Measurements from ENCODE around the gene GMDS. TPM values are rescaled to one million over a fixed set of nuclear protein-coding genes. Genes with fewer than 3 reads are reported as not detected.

Gene GMDS
- total RNA-seq, 4 donors from 2014 or later = 9.5 to 32.8 (median 22.4) TPM

DNA sequence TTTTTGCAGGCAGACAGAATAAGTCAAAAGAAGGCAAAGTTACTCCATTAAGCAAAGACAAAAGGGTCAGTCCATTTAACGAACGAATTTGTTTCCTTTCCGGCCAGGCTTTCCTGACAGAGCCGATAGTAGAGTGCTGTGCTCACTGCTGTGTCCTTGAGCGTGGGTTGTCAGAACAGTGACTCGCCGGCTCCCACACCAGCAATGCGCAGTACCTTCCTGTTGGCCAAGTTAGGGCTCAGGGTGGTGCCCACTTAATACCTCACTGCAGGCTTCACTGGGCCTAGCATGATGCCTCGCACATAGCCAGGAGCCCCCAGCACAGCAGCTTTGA, 341.0 kb downstream of the GMDS start:
- intact Hi-C loops (cut with DNase I) = no loop called here
- TF ChIP-seq, protein P1, sequence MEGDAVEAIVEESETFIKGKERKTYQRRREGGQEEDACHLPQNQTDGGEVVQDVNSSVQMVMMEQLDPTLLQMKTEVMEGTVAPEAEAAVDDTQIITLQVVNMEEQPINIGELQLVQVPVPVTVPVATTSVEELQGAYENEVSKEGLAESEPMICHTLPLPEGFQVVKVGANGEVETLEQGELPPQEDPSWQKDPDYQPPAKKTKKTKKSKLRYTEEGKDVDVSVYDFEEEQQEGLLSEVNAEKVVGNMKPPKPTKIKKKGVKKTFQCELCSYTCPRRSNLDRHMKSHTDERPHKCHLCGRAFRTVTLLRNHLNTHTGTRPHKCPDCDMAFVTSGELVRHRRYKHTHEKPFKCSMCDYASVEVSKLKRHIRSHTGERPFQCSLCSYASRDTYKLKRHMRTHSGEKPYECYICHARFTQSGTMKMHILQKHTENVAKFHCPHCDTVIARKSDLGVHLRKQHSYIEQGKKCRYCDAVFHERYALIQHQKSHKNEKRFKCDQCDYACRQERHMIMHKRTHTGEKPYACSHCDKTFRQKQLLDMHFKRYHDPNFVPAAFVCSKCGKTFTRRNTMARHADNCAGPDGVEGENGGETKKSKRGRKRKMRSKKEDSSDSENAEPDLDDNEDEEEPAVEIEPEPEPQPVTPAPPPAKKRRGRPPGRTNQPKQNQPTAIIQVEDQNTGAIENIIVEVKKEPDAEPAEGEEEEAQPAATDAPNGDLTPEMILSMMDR (IDR thresholded peaks at IDR 0.05) = no peak
- TF ChIP-seq POLR2A (IDR thresholded peaks at IDR 0.05) = no peak
- WGBS, 2 donors = 58 to 77% methylated on average over 7 to 9 of the region's 9 CpGs

DNA sequence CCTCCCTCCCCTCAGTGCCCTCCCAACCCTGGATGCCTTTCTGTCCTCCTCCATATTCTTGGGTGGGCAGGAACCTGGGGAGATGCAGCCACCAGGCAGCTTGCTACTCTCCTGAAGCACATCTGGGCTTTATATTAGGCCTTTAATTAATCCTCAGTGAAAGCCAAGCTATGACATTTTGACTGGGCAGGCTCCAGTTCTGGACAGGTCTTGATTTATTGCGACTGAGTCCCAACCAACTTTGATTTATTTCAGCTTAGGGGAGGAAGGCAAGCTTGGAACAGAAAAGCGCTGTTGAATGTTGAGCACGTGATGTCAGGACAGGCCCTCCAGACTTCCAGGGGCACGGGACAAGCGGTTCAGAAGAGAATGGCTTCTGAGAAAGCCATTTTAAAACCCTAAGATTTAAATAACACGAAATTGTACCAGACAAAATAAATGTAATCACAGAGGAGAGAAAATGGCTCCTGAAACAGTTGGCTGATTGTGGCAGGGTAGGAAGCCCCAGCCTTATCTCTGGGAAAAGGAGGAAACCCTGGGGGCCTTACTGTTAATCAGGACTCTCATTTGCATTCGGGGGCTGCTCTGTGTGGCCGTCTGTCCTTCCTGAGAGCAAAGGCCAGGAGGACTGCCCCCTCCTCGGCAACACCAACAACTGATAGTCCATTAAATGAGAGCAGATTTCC, 341.5 kb downstream of the GMDS start:
- no peak for TF ChIP-seq POLR2A (IDR thresholded peaks at IDR 0.05)
- TF ChIP-seq, protein P1 (IDR thresholded peaks at IDR 0.05) = no peak
- no peaks in the 10 kb centered on the region for H3K27me3 ChIP-seq
- no peak overlapping the region for H3K4me3 ChIP-seq (replicated peaks in 1 of 3)
- 65 to 72% methylated on average over 9 of the region's 9 CpGs for WGBS, 2 donors
- no peaks in the 10 kb centered on the region for H3K9me3 ChIP-seq
- H3K36me3 ChIP-seq = no peaks in the 10 kb centered on the region
- DNase-seq = no peak
- H3K4me1 ChIP-seq = no peaks in the 10 kb centered on the region
- no peak overlapping the region for H3K27ac ChIP-seq
- intact Hi-C loops (cut with DNase I) = no loop called here

More for the DNA sequence above, 341.0 kb downstream of the GMDS start:
- no peaks in the 10 kb centered on the region for H3K27me3 ChIP-seq
- no peaks in the 10 kb centered on the region for H3K36me3 ChIP-seq
- no peak overlapping the region for H3K27ac ChIP-seq
- no peaks in the 10 kb centered on the region for H3K9me3 ChIP-seq
- no peaks in the 10 kb centered on the region for H3K4me1 ChIP-seq
- H3K4me3 ChIP-seq (replicated peaks in 1 of 3) = no peak overlapping the region
- DNase-seq = no peak

DNA sequence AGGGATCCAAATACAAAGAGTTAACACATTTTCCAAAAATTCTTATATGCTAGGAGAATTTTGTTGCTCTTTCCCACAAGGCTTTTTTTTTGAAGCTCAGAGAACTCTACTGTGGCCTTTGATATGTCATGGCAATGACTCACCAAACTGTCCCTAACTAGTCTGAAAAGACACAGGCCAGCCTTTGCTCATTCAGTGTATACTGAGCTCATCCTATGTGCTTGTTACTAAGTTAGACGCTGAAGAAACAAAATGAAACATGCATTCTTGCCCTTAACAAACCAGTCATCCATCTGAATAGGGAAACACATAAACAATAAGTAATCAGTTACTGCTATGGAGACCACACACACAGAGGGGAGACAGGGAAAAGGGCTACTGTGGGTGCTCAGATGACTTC, 343.8 kb downstream of the GMDS start:
- no peaks in the 10 kb centered on the region for H3K36me3 ChIP-seq
- TF ChIP-seq, protein P1 (IDR thresholded peaks at IDR 0.05) = no peak
- no peak for TF ChIP-seq POLR2A (IDR thresholded peaks at IDR 0.05)
- DNase-seq = no peak
- no peaks in the 10 kb centered on the region for H3K4me1 ChIP-seq
- H3K27me3 ChIP-seq = no peaks in the 10 kb centered on the region
- WGBS, 2 donors = 74 to 79% methylated on average over 1 of the region's 1 CpG
- no peak overlapping the region for H3K4me3 ChIP-seq (replicated peaks in 1 of 3)
- H3K9me3 ChIP-seq = no peaks in the 10 kb centered on the region
- H3K27ac ChIP-seq = no peak overlapping the region
- intact Hi-C loops (cut with DNase I) = no loop called here

DNA sequence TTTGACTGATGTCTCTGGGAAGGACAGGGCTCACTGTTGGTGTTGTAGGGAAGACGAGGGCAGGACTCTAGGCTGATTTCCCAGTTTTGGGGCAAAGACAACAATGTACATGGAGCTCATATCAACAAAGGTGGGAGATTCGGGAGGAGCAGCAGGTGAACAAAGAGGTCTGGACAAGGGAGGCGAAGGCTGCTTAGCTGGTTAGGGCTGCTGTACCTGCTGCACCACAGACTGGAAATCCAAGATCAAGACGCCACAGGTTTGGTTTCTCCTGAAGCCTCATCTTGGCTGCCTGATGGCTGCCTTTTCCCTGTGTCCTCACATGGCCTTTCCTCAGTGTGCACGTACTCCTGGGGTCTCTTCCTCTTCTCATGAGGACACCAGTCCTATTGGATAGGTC, 348.5 kb downstream of the GMDS start:
- 91 to 94% methylated on average over 5 of the region's 5 CpGs for WGBS, 2 donors
- Histone ChIP-seq H3K27ac (no peak overlapping the region), H3K27me3 (no peaks in the 10 kb centered on the region), H3K4me1 (no peaks in the 10 kb centered on the region), H3K36me3 (no peaks in the 10 kb centered on the region), H3K4me3 (replicated peaks in 1 of 3) (no peak overlapping the region), H3K9me3 (no peaks in the 10 kb centered on the region)
- TF ChIP-seq, protein P1 (IDR thresholded peaks at IDR 0.05) = no peak
- TF ChIP-seq POLR2A (IDR thresholded peaks at IDR 0.05) = no peak
- intact Hi-C loops (cut with DNase I) = no loop called here
- DNase-seq = no peak

DNA sequence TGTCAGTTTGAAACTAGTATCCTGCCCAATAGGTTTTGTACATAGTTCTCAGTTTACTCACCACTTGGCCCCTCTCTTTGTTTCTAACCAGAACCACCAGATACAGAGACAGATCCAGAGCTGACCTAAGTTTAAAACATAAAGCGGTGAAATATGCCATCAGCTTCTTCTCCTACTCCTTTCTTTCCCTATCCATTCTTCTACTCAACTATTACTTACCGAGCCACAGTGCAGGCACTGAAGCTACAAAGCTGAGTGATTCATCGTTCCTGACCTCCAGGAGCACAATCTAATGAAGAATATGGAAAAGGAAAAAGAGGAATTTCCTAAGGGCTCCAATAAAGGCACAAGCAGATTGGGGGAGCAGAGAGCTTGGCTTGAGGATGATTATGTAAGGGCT, 349.7 kb downstream of the GMDS start:
- no peak overlapping the region for H3K4me3 ChIP-seq (replicated peaks in 1 of 3)
- no peak for DNase-seq
- no peaks in the 10 kb centered on the region for H3K27me3 ChIP-seq
- intact Hi-C loops (cut with DNase I) = no loop called here
- H3K4me1 ChIP-seq = no peaks in the 10 kb centered on the region
- no peak overlapping the region for H3K27ac ChIP-seq
- 95 to 96% methylated on average over 3 of the region's 3 CpGs for WGBS, 2 donors
- no peaks in the 10 kb centered on the region for H3K9me3 ChIP-seq
- TF ChIP-seq, protein P1 (IDR thresholded peaks at IDR 0.05) = no peak
- no peak for TF ChIP-seq POLR2A (IDR thresholded peaks at IDR 0.05)
- no peaks in the 10 kb centered on the region for H3K36me3 ChIP-seq
